ENCODE data around the gene OBSCN.

Gene OBSCN

DNA sequence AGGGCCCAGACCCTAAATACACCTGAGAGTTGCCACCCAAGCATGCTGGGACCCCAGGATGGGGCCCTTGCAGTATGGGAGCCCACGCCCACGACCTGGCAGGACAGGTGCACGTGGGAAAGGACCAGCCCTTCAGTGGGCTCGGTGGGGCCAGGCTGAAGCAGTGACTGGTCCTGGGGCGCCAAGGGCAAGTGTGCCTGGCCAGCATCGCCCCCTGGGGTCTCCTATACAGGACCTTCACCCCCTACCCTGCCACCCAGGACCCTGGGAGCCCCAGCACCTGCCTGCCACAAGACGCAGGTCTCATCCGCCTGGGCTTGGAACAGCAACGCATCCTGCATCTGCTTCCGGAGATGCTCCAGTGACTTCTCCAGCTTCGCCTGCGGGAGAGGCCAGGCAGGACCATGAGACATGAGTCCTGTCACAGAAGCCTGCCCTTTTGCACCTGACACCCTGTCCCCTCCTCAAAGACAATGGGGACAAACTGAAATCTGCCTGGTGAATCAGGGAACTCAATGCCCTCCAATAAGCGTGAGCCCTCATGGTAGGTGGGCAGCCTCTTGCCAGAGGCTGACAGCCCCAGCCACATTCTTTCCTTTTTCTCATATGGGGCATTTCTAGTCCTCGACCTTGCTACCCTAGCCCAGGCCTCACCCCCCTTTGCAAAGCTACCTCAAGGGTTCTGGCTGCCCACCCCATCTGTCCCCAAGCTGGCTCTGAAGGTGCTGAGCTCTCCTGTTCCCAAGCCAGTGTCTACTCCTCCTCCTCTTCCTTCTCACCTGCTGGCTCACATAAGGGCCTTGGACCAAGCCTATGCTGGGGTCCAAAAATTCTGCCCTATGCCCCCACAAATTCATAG, 194.2 kb downstream of the OBSCN start:
- no peak for DNase-seq (ENCODE audit: low read depth in 2 of 2)

- no peak for DNase-seq (ENCODE audit: low read depth in 2 of 2)
Measured at GRCh38 chr1:228402641-228403025, 194.8 kb downstream of the OBSCN start.

GRCh38 chr1:228403231-228403631, 195.4 kb downstream of the OBSCN start:
- DNase-seq (ENCODE audit: low read depth in 2 of 2) = no peak

- no peak for DNase-seq (ENCODE audit: low read depth in 2 of 2)
Measured at GRCh38 chr1:228404107-228404720, 196.4 kb downstream of the OBSCN start.

DNA sequence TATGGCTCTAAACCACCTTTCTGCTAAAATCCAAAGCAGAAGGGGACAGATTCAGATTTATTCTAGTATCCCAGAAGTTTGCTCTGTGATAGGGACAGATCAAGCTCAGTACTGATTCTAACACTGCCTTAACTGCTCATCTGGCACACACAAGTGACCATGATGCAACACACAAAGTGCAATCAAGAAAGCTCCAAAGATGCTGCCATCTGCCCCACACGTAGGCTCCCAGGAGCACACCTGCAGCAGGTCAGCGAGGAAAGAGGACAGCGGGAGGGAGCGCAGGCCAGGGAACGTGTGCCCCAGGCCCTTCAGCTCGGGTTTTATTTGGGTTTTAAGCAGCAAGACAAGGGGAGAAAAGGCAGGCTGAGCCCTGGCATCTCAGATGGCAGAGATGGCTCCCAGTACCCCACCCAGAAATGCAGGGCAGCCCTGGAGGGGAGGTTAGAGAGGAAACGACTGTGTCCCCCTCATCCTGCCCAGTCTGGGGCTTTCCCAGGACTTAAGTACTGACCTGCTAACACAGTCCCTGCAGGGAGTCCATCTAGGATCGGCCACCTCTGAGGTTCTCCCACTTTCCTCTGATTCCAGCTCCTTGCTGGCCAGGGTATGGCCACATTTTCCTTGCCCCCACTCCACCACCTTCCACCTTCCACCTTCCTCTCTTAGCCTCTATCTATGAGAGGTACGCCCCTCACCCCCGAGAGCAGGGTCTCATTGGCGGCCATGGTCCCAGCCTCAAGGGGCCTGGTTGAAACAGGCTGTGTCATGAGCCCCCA, 197.5 kb downstream of the OBSCN start:
- DNase-seq (ENCODE audit: low read depth in 2 of 2) = no peak

- DNase-seq (ENCODE audit: low read depth in 2 of 2) = no peak
Measured at GRCh38 chr1:228405979-228406228, 198.1 kb downstream of the OBSCN start.

- no peak for DNase-seq (ENCODE audit: low read depth in 2 of 2)
Measured at GRCh38 chr1:228407106-228408040, 199.5 kb downstream of the OBSCN start.

DNA sequence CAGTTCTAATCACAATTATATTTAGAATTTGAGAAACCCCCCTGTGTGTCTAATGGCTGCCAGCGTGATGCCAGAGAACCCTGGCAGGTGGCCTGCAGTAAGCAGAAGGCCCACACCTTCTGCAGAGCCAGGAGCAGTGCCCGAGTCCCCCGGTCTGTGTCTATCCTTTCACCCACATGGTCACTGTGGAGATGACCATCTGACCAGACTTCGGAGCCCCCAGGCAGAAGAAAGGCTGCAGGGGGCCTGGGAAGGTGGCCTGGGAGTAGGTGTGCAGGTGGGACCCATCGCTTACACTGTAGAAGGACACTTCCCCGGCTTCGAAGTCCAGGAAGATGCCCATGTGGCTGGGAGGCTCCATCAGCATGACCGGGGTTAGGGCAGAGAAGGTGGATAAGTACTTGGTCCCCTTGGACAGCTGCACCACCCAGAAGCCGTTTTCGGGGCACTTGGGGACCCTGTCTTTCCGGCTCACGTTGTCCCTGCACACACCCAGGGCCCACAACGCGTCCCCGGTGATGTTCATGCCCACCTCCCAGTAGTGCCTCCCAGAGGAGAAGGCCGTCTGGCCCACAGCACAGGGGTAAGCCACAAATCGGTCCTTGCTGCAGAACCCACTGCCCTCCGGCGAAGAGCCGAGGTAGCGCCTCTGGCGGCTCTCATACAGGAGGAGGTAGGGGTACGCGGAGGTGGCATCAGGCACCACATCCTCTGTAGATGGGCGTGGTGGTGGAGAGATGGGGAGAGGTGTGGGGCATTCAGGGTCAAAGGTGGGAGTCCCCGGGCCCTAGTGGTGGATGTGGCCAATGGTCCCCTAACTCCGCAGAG, 200.4 kb downstream of the OBSCN start:
- DNase-seq (ENCODE audit: low read depth in 2 of 2) = no peak

GRCh38 chr1:228408869-228409805, 201.3 kb downstream of the OBSCN start:
- DNase-seq (ENCODE audit: low read depth in 2 of 2) = no peak

- DNase-seq (ENCODE audit: low read depth in 2 of 2) = no peak
Measured at GRCh38 chr1:228410015-228410414, 202.2 kb downstream of the OBSCN start.

DNA sequence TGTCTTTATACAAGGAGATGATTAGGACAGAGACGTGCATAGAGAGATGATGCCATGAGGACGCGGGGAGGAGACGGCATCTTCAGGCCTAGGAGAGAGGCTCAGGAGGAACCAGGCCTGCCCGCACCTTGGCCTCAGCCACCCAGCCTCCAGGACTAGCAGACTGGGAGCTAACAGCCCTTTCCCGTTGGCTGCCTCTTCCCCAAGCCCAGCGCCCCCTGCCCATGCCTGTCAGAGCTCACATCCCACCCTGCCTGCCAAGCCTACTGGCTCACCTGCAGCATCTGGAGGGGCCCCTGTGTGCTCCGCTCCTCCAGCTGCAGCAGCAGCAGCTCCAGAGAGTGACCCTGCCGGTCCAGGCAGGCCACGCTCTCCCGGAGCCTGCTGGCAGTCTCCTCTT, 202.8 kb downstream of the OBSCN start:
- DNase-seq (ENCODE audit: low read depth in 2 of 2) = no peak

- no peak for DNase-seq (ENCODE audit: low read depth in 2 of 2)
Measured at GRCh38 chr1:228411121-228411520, 203.3 kb downstream of the OBSCN start.

GRCh38 chr1:228411548-228412430, 203.9 kb downstream of the OBSCN start:
- DNase-seq (ENCODE audit: low read depth in 2 of 2) = no peak

- no peak for DNase-seq (ENCODE audit: low read depth in 2 of 2)
Measured at GRCh38 chr1:228413241-228414010, 205.6 kb downstream of the OBSCN start.

- no peak for DNase-seq (ENCODE audit: low read depth in 2 of 2)
Measured at GRCh38 chr1:228414511-228415211, 206.8 kb downstream of the OBSCN start.

DNA sequence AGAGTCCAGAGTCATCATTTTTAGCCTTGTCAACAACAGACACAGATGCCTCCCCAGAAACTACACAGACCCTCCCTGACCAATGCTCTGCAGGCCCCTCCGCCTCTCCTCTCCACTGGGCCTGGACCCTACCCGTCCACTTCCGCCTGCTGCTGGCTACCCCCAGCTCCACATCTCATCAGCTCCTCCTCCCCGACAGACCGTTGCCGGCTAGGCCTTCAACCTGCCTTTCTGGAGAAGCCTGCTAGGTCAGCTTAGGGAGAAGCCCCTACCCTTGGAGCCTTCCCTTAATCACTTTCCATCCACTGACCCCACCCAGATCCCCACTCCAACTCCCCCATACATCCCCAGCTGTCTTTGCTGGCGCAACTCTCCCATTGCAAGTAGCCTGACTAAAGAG, 207.4 kb downstream of the OBSCN start:
- DNase-seq (ENCODE audit: low read depth in 2 of 2) = no peak

GRCh38 chr1:228415853-228416216, 208.0 kb downstream of the OBSCN start:
- DNase-seq (ENCODE audit: low read depth in 2 of 2) = no peak

Measured in stimulated activated CD8-positive, alpha-beta memory T cell treated with anti-CD3 and anti-CD28 coated beads, Interleukin-15, amount 100 ng/mL, for 4 hours (primary cell).